ENCODE data around the gene EIF4E1B.
A peak's percentile ranks its signal among the peaks of the same experiment; 100 is the strongest.

Gene EIF4E1B

GRCh38 chr5:176647843-176648473, 17.5 kb downstream of the EIF4E1B start:
- no peak for DNase-seq

DNA sequence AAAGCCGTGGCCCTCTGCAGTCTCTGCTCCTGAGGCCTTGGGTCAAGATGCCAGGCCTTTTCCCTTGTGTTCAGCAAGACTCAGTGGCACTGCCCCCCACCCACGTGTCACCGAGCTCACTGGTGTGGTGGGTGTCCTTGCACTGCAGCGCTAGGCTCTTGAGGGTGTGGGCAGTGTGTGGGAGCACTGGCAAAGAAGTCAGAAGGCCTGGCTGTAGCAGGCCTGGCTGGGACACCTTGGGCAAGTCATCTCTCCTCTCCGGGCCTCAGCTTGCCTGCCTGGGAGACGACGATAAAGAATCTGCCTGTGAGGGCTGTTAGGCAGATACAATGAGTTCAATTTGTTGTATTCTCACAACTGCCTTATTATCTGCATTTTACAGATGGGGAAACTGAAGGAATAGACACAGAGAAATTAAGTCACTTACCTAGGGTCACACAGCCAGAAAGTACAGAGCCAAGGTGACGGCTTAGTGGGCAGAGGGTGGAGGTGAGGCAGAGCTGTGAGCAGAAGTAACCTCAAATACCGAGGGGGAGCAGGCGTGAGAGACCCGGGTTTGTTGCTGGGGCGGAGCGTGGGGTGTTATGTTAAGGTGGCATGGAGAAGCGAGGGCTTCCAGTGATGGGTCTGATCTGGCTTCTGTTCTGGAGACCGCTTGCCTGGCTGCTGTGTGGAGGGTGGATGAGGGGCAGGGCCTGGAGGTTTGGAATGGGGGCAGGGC, 18.2 kb downstream of the EIF4E1B start:
- DNase-seq: no peak

GRCh38 chr5:176650354-176650884, 19.9 kb downstream of the EIF4E1B start:
- no peak for DNase-seq

GRCh38 chr5:176651472-176651980, 21.1 kb downstream of the EIF4E1B start:
- no peak for DNase-seq

DNA sequence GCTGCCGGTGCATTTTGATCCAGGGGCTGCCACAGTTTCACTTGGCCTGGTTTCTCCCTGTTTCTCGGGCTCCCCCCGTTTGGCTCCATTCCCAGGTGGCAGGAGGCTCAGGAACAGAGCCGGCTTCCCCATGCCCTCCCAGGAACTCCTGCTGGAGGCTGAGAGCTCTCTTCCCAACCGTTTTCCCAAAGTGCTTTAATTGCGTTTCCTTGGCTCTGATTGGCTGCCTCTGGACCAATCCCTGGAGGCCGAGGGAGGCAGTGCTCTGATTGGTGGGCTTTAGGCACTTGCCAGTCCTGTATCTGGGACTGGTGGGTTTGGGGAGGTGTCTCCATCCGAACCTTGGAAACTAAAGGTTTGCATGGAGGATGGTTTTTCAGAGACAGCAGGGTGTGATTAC, 21.7 kb downstream of the EIF4E1B start:
- DNase-seq: no peak

- no peak for DNase-seq
Measured at GRCh38 chr5:176653401-176654385, 23.2 kb downstream of the EIF4E1B start.

GRCh38 chr5:176654856-176655255, 24.4 kb downstream of the EIF4E1B start:
- no peak for DNase-seq

DNA sequence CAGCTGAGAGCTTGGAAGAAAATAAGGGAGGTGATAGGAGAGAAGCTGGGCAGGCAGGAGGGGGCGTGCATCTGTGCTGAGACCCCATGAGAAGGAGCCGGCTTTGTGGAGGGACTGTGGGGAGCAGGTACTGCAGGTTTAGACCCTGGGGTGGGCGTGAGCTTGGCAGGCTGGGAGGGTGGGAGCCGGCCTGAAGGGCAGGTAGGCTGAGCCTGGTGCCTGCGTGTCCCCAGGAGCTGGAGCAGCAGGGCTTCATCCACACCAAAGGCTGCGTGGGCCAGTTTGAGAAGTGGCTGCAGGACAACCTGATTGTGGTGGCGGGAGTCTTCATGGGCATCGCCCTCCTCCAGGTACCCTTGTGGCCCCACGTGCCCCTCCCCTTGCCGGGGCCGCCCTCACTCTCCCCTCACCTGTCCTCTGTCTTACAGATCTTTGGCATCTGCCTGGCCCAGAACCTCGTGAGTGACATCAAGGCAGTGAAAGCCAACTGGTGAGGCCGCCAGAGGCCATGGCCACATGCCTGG, 26.1 kb downstream of the EIF4E1B start:
- DNase-seq: no peak

GRCh38 chr5:176658007-176658599, 27.6 kb downstream of the EIF4E1B start:
- peak; percentile 73 for DNase-seq

DNA sequence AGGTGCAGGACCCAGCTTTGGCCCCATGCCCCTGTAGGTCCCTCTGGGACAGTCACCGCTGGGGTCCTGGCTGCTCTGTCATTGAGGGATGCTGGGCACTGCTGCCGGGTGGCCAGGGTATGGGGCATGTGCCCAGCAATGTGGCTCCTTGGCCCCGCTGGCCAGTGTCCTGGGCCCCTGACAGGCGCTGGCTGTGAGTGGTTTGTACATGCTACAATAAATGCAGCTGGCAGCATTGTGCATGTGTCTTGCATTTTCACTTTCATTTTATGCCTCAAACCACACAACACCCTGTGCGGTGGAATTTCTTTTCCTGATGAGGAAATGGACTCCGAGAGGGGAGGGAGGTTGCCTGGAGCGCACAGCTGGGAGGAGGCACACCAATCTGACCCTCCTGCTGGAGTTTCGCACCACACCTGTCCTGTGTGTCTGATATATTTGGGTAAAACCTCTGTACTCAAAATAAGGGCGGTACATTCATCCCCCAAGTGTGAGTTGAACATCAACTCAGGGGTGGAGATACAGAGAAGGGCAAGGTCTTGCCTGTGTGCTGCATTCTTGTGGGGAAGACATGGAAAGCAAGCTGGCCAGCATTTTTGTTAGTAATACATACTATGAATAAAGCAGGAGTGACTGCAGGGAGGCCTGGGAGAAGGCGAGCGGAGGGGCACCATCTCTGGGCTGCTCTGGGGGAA, 28.5 kb downstream of the EIF4E1B start:
- no peak for DNase-seq

- DNase-seq: no peak
Measured at GRCh38 chr5:176659512-176659839, 29.0 kb downstream of the EIF4E1B start.

DNA sequence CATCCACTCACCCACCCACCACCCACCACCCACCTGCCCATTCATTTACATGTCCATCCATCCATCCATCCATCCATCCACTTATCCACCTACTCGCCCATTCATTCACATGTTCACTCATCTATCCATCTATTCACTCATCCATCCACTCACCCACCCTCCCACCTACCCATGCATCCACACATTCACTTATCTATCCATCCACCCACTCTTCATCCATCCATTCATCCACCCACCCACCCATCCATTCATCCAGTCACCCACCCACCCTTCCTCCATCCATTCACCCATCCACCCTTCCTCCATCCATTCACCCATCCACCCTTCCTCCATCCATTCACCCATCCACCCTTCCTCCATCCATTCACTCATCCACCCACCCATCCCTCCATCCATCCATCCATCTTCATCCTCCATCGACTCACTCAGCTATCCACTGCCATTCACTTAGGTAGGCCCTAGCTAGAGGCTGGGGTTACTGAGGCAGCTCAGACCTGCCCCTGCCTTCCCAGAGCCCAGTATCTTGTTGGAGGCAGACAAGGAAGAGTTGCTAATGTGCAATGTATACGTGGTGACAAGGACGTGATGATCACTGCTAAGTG, 29.5 kb downstream of the EIF4E1B start:
- no peak for DNase-seq

- no peak for DNase-seq
Measured at GRCh38 chr5:176660530-176660859, 30.0 kb downstream of the EIF4E1B start.

- DNase-seq: peak; percentile 57
Measured at GRCh38 chr5:176660860-176661641, 30.6 kb downstream of the EIF4E1B start.

DNA sequence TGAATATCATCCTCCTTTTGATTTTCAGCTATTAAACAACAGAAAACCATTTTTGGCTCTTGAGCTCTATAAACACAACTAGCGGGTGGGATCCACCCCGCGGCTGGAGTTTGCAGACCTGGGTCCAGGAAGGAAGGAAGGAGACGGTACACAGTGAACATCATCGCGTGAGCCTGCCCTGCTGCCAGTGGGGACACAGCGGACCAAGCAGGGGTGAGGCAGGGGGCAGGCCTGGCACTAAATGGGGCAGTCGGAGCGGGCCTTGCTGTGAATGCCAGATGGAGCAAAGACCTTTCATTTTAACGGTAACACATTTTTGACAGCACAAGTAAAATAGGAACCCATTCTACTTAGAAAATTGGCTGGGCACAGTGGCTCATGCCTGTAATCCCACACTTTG, 31.2 kb downstream of the EIF4E1B start:
- no peak for DNase-seq

DNA sequence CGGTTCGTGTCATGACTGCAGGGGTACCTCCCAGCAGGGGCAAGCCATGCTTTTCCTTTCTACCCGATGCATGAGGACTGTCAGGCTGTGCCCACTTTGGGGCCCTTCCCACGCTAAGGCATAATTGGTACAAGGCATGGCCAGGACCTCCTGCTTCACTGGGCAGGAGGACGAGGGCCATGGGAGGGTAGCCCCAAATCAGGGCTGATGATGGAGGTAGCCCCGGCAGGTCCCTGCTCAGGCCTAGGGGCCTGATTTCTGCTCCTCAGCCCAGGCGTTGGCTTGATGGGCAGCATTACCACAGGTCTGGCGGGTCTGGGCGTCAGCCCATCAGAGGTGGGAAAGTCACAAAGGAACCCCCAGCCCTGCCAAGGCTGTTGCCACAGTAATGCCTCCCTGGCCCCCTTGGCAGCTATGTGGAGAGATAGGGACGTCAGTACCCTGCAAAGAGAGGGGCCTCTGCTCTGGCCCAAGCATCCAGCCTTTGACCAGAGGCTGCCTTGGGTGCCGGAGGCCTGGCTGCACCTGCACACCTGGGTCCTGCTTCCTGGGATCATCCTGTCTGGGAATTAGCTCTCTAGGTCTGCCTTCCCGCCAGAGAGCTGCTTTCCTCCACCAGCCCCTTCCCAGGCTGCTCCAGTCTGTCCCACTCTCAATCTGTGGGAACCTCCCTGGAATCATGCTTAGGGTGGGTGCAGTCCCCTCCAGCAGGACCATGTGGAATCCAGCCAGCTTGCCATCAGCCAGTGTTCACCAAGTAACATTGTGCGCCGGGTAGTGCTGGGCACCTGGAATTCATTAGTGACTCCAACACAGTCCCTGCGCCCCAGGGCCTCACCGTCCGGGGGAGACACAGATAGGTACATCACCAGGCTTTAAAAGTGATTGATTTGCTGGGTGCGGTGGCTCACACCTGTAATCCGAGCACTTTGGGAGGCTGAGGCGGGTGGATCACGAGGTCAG, 32.2 kb downstream of the EIF4E1B start:
- DNase-seq: no peak

- DNase-seq: no peak
Measured at GRCh38 chr5:176663566-176663965, 33.1 kb downstream of the EIF4E1B start.

- no peak for DNase-seq
Measured at GRCh38 chr5:176664479-176664878, 34.0 kb downstream of the EIF4E1B start.

- DNase-seq: no peak
Measured at GRCh38 chr5:176664886-176665285, 34.4 kb downstream of the EIF4E1B start.

All from HCEC 1CT (cell line).